SU-DHL-6 (cell line): ENCODE results near the gene MYH7B.

Experiments used
- EZH2phosphoT487 ChIP-seq: fragments of 200-600 bp; sonication (generic), shearing (Covaris generic); conservative IDR thresholded peaks from 2 replicates; pipeline ENCODE4 v1.6.1; 2018; ENCODE audit warnings: mild to moderate bottlenecking, antibody characterized with exemption, low read length, moderate library complexity, mixed read lengths
- TF ChIP-seq, protein P1 (sequence below): fragments of 200-600 bp; sonication (generic); IDR thresholded peaks from one replicate; pipeline ENCODE4 v1.5.1; 2017; ENCODE audit warnings: antibody characterized with exemption, mild to moderate bottlenecking, low read length, moderate library complexity; ENCODE audit not compliant: insufficient read depth, poor library complexity, severe bottlenecking

DNA sequence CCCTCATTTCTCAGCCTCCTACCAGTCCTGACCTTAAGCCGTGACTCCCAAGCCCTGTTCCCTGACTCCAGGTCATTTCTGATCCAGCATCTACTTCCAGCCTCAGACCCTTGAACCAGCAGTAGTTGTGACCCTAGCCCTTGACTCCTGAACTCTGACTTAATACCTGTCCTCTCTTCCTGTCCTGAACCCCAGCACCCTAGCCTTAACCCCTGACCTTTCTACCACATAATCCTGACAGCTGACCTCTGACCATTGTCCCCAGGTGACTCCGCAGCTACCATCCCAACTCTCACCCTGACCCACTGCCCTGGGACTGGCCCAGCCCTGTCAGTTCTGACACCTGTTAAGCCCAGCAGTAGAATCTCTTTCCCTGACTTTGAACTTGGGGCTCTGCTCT is 42.1 kb downstream of the MYH7B start:
- TF ChIP-seq, protein P1, sequence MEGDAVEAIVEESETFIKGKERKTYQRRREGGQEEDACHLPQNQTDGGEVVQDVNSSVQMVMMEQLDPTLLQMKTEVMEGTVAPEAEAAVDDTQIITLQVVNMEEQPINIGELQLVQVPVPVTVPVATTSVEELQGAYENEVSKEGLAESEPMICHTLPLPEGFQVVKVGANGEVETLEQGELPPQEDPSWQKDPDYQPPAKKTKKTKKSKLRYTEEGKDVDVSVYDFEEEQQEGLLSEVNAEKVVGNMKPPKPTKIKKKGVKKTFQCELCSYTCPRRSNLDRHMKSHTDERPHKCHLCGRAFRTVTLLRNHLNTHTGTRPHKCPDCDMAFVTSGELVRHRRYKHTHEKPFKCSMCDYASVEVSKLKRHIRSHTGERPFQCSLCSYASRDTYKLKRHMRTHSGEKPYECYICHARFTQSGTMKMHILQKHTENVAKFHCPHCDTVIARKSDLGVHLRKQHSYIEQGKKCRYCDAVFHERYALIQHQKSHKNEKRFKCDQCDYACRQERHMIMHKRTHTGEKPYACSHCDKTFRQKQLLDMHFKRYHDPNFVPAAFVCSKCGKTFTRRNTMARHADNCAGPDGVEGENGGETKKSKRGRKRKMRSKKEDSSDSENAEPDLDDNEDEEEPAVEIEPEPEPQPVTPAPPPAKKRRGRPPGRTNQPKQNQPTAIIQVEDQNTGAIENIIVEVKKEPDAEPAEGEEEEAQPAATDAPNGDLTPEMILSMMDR, result no peak
- TF ChIP-seq EZH2phosphoT487, result no peak
